Endothelial cell (in vitro differentiated cells): ENCODE results near the gene FTL. TPM values are rescaled to one million over a fixed set of nuclear protein-coding genes. Genes with fewer than 3 reads are reported as not detected.

Experiments
- DNase-seq: peaks from one replicate; pipeline ENCODE4 v3.0.0; 2021; ENCODE audit warnings: low spot score
- H3K27ac Mint-ChIP-seq: one replicate; pipeline ENCODE4 v1.8.0; 2021; ENCODE audit warnings: mixed read lengths, inconsistent platforms; ENCODE audit not compliant: unreplicated experiment
- H3K27me3 Mint-ChIP-seq: one replicate; pipeline ENCODE4 v1.8.0; 2021; ENCODE audit warnings: mild to moderate bottlenecking, moderate library complexity, mixed read lengths, inconsistent platforms; ENCODE audit not compliant: unreplicated experiment
- H3K36me3 Mint-ChIP-seq: one replicate; pipeline ENCODE4 v1.8.0; 2021; ENCODE audit warnings: mild to moderate bottlenecking, low read depth, mixed read lengths, inconsistent platforms; ENCODE audit not compliant: unreplicated experiment
- H3K4me1 Mint-ChIP-seq: one replicate; pipeline ENCODE4 v1.8.0; 2021; ENCODE audit warnings: mild to moderate bottlenecking, mixed read lengths, inconsistent platforms; ENCODE audit not compliant: unreplicated experiment
- H3K4me3 Mint-ChIP-seq: one replicate; pipeline ENCODE4 v1.8.0; 2021; ENCODE audit warnings: mild to moderate bottlenecking, mixed read lengths, inconsistent platforms; ENCODE audit not compliant: unreplicated experiment
- H3K9me3 Mint-ChIP-seq: one replicate; pipeline ENCODE4 v1.8.0; 2021; ENCODE audit warnings: mixed read lengths, inconsistent platforms; ENCODE audit not compliant: unreplicated experiment
- CTCF ChIP-seq: fragments of 200-600 bp; sonication (generic); IDR thresholded peaks from one replicate; pipeline ENCODE4 v1.5.0; 2021; ENCODE audit warnings: antibody characterized with exemption; ENCODE audit not compliant: unreplicated experiment
- total RNA-seq: library from RNA; stranded (reverse); fragmentation: NEBNext Ultra II Directional; extraction: Animal tissue kit (Norgen Biotek cat#: 25700); gene quantifications from one replicate; pipeline ENCODE4 v1.2.1, GENCODE V29; 2021; ENCODE audit not compliant: unreplicated experiment

Gene FTL
- total RNA-seq, 1 donor from 2014 or later: 1,109 TPM

- Mint-ChIP-seq H3K36me3 (peaks cover 28% of the 10 kb centered on the region), H3K27ac (peak overlapping the region; percentile 70), H3K27me3 (peaks cover 23% of the 10 kb centered on the region), H3K4me1 (peaks cover 53% of the 10 kb centered on the region), H3K4me3 (peak overlapping the region; percentile 56), H3K9me3 (no peaks in the 10 kb centered on the region)
- no peak for DNase-seq
- no peak for TF ChIP-seq CTCF
Measured at GRCh38 chr19:48962029-48962848, 2.9 kb upstream of the FTL start.

GRCh38 chr19:48962849-48963165 is 2.3 kb upstream of the FTL start:
- peaks cover 24% of the 10 kb centered on the region for H3K36me3 Mint-ChIP-seq
- peak overlapping the region; percentile 95 for H3K27ac Mint-ChIP-seq
- H3K27me3 Mint-ChIP-seq: peaks cover 23% of the 10 kb centered on the region
- no peak overlapping the region for H3K4me3 Mint-ChIP-seq
- DNase-seq: no peak
- peaks cover 51% of the 10 kb centered on the region for H3K4me1 Mint-ChIP-seq
- no peaks in the 10 kb centered on the region for H3K9me3 Mint-ChIP-seq
- no peak for TF ChIP-seq CTCF

- DNase-seq: peak; percentile 68
- H3K36me3 Mint-ChIP-seq: peaks cover 25% of the 10 kb centered on the region
- H3K4me3 Mint-ChIP-seq: peak overlapping the region; percentile 87
- peaks cover 53% of the 10 kb centered on the region for H3K4me1 Mint-ChIP-seq
- no peak for TF ChIP-seq CTCF
- no peaks in the 10 kb centered on the region for H3K9me3 Mint-ChIP-seq
- peak overlapping the region; percentile 96 for H3K27ac Mint-ChIP-seq
- peaks cover 27% of the 10 kb centered on the region for H3K27me3 Mint-ChIP-seq
Measured at GRCh38 chr19:48963371-48964204, 1.5 kb upstream of the FTL start.

GRCh38 chr19:48964205-48965039 is 687 bp upstream of the FTL start:
- Mint-ChIP-seq H3K27me3 (peaks cover 27% of the 10 kb centered on the region), H3K9me3 (no peaks in the 10 kb centered on the region), H3K4me3 (peak overlapping the region; percentile 87), H3K36me3 (peaks cover 22% of the 10 kb centered on the region), H3K4me1 (peaks cover 53% of the 10 kb centered on the region), H3K27ac (peak overlapping the region; percentile 96)
- DNase-seq: no peak
- no peak for TF ChIP-seq CTCF
